Measurements from ENCODE around the gene PRKAR1B. TPM values are rescaled to one million over a fixed set of nuclear protein-coding genes. Genes with fewer than 3 reads are reported as not detected.

PRKAR1B gene
- total RNA-seq, 1 experiment from 2014 or later: 43.3 TPM

- no peak overlapping the region for H3K56ac ChIP-seq (ENCODE audit: insufficient read length, low read depth, low read length)
- no peak overlapping the region for H2AFZ ChIP-seq (ENCODE audit: low read length)
- Mint-ChIP-seq H3K4me3 (no peak overlapping the region; a peak in 1 of 5 replicates), H3K4me1 (peaks cover 5 to 17% of the 10 kb centered on the region in 2 experiments), H3K27me3 (ENCODE audit: low read depth) (peaks cover 1% of the 10 kb centered on the region; the same call in 1 of the 2 replicates), H3K9me3 (no peaks in the 10 kb centered on the region), H3K36me3 (ENCODE audit: insufficient read depth in 1 of 3, low read depth in 3 of 3) (peaks cover 17 to 25% (median 24%) of the 10 kb centered on the region in 3 experiments), H3K27ac (peak overlapping the region; percentile 18 to 38 (median 28); a peak in 3 of 7 replicates)
- H3T11ph ChIP-seq (ENCODE audit: low read length): no peak overlapping the region
- no peak overlapping the region for H3K18ac ChIP-seq (ENCODE audit: insufficient read length, low read depth, low read length)
- H3K4me1 ChIP-seq (ENCODE audit: insufficient read depth, low read length): no peaks in the 10 kb centered on the region
- DNase-seq: no peak
- WGBS (ENCODE audit: extremely low coverage, insufficient read length, low lambda C conversion rate): no CpG with 5 or more reads among the region's 14 CpGs
- no peak overlapping the region for H3K4ac ChIP-seq (ENCODE audit: low read depth, low read length)
- H3K14ac ChIP-seq (ENCODE audit: insufficient read depth, low read length): no peak overlapping the region
- H3K9ac ChIP-seq (ENCODE audit: extremely low read depth, insufficient read length, low read length): no peak overlapping the region
- H4K91ac ChIP-seq (ENCODE audit: insufficient read length, low read depth, low read length): no peak overlapping the region
- H3K4me2 ChIP-seq (ENCODE audit: insufficient read depth, insufficient read length, low read length): no peak overlapping the region
- H3K23me2 ChIP-seq (ENCODE audit: insufficient read length, low read depth, low read length, poor library complexity, severe bottlenecking): peaks cover 3% of the 10 kb centered on the region
- no peak overlapping the region for H4K8ac ChIP-seq (replicated peaks; ENCODE audit: insufficient read length, low read depth, low read length)
- no peak overlapping the region for H3K23ac ChIP-seq (ENCODE audit: insufficient read length, low read depth, low read length)
- H3K79me1 ChIP-seq (ENCODE audit: insufficient read depth, low read depth, low read length, poor library complexity, severe bottlenecking): peaks cover 9% of the 10 kb centered on the region
- no peaks in the 10 kb centered on the region; the same call in 1 of the 2 replicates for H3K79me2 ChIP-seq (ENCODE audit: insufficient read depth, low read length)
- no peak overlapping the region for H2BK12ac ChIP-seq (ENCODE audit: insufficient read length, low read depth, low read length)
- no peak overlapping the region for H4K5ac ChIP-seq (ENCODE audit: insufficient read length, low read depth, low read length)
- H4K20me1 ChIP-seq (ENCODE audit: control insufficient read depth, insufficient read depth, insufficient read length): no peaks in the 10 kb centered on the region
- no peak overlapping the region for H3K27ac ChIP-seq (ENCODE audit: insufficient read length, low read depth, low read length)
- H3K27me3 ChIP-seq (ENCODE audit: insufficient read depth, low read length): no peaks in the 10 kb centered on the region
- H2BK15ac ChIP-seq (ENCODE audit: low read depth, low read length): no peak overlapping the region
- no peak for TF ChIP-seq CTCF (conservative IDR thresholded peaks at IDR 0.05)
- no peak overlapping the region for H2BK120ac ChIP-seq (ENCODE audit: low read depth, low read length, poor library complexity, severe bottlenecking)
- H2BK5ac ChIP-seq (ENCODE audit: insufficient read length, low read length): no peak overlapping the region
- H3K9me3 ChIP-seq (ENCODE audit: control insufficient read depth, low read depth, low read length): no peaks in the 10 kb centered on the region
- H2BK20ac ChIP-seq (ENCODE audit: low read depth, low read length, poor library complexity, severe bottlenecking): no peak overlapping the region
- no peak overlapping the region for H2AK5ac ChIP-seq (ENCODE audit: insufficient read length, low read length)
Measured at GRCh38 chr7:710161-710560, 16.9 kb downstream of the PRKAR1B start.
